Measurements from ENCODE around the gene KRT33B.

KRT33B gene

DNA sequence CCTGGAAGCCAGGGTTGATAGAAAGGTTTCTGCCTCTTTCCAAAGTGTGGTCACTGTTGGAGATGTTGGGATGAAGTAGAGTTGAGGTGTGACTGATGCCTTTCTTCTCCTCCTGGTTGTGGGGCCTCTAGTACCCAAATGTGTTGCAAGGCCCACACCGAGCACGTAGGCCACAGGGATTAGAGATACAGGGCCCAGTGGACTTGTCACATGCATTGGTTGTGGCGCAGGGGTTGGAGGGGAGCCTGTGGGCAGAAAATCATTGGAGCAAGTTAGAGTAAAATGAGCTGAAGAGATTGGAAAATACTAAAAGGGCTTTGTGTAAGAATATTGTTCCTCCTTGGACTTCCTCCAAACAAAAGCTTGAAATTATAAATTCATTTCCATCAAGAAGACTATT lies 23.6 kb downstream of the KRT33B start:
- DNase-seq, result no peak

DNA sequence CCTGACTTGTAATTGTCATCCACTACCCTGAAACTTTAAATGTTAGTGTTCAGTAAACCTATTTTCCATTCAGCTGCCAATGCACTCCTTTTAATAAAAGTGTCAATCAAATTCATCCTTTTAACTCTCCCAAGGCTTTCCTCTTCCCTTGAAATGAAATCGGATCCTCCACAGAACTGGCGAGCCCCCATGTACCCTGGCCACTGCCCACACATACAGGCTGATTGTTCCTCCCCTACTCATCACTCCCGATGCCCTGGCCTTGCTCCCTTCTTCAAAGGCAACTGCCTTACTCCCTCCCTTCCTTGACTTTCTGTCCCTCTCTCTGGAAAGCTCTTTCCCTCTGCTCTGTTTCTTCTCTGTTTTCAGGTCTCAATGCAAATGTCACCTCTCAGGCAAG lies 26.6 kb downstream of the KRT33B start:
- DNase-seq, result no peak

DNA sequence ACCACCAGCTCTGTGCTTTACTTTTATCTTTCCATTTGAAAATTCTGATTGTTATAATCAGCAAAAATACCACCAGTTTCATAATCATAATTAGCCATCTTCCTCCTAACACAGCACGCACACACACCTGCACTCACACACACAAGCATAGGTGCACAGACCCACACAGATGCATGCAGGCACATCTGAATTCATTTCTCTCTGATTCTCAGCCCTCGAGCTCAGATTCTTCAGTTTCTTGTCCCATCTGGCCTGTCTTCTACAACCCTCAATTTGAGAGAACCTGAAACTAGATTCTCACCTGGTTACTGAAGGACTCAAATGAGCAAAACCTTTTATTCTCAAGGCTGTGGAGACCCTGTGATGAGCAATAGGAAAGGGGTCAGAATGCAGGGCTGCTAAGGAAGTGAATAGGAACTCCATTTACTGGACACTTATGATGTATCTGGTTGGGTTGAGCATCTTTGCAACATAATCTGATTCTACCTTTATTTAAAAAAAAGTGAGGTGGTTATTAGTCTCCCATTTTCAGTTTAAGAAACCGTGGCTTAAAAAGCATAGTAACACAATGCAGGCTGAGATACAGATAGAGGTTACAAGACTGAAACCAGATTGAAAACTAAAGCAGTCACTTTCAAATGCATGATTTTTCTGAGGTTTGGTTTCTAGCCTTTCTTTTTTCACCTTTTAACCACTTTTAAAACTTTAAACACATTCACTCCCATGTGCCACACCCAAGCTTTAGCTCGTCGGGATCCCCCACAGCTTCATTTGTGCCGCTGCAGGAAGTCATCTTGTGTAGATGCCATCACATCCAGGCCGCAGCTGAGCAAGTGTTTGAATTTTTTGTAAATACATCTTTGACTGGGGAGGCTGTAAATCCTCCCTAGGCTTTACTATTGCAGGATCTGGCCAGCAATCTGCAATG lies 28.4 kb downstream of the KRT33B start:
- DNase-seq, result no peak

DNA sequence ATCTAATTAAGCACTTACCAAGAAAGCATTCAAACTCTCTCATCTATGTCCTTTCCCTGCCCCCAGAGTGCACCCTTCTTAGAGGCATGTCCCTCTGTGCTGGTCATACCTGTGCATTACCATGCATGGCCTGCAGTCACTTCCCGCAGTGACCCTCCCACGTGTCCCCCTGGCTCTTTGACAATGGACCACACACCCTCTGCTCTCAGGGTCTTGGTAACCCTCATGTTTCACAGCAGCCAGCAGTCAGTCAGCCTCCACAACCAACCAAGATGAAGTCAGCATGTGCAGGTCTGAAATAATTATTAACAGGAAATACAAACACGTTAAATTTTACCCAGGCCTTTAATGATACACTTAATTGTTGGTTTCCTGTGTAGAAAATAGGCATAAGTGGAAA lies 29.1 kb downstream of the KRT33B start:
- no peak for DNase-seq

DNA sequence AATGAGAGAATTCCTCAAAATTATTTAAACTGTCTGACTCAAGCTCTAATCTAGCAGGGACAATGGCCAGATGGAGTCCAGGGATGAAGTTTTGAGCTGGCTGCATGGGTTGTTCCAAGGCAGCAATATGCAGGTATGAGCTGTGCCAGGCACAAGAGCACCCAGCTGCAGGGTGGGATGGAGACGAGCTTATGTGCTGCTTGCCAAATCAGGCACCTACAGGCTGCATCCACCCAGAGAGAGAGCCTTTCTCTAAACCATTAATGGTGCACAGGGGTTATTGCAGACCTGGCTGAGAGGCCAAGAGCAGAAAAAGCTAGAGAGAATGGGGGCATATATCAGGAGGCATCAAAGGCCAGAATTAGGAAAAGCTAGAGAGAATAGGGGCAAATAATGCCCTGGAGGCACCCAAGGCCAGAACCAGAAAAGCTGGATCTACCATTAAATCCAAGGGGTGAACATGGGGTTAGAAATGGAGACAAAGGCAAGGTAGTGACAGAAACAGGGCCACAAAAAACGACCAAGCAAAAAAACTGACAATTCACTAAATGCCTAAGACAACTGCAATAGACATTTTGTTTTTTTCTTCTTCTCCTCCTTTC lies 29.9 kb downstream of the KRT33B start:
- no peak for DNase-seq

DNA sequence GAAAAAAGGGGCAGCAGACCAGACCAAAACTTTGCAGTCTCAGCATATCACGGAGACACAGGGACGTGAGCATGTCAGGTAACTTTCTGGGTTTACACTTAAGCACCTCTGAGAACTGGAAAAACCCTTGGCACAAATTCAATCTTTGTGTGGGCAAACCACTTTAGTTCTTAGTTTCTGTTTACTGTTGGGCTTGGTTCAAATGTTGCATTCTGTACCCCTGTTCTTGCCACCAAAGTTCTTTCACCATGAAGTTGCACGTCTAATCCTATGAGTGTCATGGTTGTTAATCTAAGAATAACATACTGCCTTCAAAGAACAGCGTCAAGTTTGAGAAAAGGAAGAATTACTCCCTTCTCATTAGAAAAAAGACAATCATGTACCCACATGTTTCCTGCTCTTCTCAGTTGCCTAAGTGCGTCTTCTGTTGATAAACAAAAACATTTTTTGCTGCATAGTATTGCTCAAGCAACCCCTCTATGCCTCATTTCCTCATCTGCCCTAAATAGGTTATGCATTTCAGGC lies 30.6 kb downstream of the KRT33B start:
- no peak for DNase-seq

DNA sequence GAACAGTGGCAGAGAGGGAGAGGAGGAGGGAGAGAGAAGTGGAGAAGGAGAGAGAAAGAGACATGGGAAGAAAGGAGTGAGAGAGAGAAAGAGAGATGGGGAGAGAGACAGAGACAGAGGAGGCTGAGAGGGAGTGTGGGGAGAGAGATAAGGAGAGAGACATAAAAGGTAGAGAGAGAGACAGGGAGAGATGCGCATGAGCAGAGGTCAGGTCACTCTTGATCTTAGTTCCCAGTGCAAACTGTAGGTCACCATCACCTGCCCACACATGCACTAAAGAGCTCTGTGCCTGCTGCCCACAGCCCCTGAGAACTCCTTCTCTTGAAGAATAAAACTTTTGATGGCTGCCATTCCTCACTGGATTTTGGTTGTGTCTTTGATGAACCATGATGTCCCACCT lies 33.9 kb downstream of the KRT33B start:
- DNase-seq, result no peak

DNA sequence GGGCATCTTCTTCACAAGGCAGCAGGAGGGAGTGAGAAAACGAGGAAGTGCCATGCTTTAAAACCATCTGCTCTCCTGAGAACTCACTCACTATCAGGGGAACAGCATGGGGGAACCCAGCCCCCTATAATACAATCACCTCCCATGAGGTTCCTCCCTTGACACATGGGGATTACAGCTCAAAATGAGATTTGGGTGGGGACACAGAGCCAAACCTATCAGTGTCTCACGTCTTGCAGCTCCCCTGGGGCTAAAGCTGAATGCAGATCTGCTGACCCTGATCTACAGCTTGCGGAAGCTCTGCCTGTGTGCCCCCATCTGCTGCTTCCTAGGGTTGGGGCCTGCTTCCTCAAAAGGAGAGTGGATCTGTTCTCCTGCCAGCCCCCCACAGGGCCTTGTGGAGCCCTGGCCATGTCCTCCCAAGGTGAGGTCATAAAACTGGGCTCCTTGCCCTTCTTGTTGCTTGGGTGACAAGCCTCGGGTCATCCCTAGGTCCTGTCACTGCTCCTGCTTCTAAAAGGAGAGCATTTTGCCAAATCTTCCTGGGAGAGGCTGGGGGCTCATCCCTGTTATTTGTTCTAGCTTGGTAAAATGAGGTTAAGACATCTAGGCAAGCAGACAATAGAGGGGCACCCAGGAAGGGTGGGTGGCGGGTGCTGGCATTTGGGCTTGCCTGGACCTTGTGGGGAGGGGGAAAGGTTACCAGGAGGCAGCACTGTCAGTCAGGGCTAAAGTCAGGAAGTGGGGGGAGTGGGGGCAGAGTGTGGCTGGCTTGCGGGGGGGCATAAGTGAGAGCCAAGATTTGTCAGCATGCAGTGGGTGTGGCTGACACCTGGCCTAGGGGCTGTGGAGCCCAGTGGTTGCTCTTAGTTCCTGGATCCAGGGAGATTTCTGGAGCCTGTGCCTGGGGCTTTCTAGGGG lies 35.0 kb downstream of the KRT33B start:
- no peak for DNase-seq

DNA sequence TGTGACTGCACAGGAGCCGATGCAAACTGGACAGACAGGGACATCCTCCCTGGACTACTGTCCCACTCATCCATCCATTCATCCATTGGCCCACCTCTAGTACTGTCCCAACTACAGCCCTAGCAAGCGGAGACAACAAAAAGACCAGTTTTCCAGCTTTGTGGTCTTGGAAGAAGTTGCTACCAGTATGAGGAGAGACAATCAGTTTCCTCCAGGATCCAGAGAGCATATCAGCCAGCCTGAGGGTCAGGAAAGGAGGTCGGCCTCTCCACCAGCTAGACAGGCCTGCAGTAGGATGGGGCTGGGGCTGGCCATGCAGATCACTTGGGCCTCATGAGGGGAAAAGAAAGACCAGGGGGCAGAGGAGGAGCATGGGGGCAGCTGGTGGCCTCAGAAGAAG lies 35.8 kb downstream of the KRT33B start:
- no peak for DNase-seq

DNA sequence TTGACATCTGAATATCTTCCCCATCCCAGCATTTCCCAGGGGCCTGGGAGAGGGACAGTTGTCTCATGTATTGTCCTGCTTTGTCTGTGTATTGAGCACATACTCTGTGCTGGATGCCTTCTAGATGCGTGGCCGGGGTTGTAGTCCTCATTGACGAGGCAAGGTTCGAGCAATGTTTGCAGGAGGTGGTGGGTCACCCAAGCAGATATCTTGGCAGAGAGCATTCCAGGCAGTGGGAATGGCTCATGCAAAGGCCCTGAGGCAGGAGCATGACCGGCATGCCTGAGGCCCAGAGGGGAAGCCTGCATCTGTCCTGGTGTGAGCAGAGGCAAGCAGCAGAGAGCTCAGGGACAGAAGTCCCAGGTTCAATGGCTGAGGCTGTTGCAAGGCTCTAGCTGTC lies 36.5 kb downstream of the KRT33B start:
- no peak for DNase-seq

DNA sequence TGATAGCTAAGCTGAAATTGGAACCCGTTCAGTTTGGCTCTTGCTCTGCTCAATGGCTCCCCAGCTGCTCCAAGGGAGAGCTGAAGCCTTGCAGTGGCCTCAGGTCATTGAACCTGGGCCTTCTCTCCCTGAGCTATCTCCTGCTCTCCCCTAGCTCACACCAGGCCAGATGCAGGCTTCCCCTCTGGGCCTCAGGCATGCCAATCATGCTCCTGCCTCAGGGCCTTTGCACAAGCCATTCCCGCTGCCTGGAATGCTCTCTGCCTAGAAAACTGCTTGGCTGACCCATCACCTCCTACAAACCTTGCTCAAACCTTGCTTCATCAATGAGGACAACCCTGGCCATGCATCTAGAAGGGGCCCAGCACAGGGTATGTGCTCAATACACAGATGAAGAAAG lies 37.4 kb downstream of the KRT33B start:
- DNase-seq, result no peak

DNA sequence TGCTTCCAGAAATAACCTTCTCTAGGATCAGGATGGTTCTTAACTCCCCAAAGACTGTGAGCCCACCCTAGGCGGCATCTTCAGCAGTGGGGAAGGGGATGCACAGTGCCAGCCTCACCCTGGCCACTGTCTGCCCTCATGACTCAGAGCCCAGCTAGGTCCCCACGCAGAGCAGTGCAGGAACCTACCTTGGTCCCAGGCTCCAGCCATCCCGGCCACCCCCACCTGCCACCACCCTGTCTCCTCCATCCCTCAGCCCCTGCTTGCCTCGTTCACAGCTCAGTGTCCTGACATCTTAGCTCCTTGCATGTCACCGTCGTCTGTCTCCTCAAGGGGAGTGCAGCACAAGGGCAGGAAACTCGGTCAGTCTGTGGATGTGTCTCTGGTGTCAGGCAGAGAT lies 38.0 kb downstream of the KRT33B start:
- DNase-seq, result no peak

DNA sequence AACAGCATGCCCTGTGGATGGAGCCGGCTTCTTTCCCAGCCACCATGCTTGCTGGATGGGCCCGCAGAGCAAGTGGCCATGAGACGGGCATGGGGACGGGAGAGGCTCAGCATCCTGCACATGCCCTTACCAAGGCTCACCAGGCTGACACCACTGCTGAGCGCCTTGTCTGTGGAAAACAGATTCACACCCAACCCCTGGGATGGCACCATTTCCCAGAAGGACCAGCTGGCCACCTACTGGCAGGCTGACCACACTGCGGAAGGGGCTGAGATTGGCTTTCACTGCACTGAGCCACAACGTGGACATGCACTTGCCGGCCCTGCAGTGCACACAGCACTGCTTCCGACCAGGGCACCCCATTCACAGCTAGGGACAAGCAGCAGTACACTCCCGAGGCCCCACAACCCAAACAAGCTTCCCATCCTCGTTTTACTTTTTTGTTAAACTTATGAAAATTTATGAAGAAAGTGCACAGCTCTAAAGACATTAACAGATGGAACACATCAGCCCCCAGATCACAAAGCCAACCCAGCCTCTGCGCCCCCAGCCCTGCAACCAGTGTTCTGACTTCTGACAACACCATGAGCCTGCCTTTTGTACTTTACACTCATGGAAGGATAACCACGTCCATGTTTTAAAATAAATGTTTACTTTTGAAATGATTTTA lies 40.2 kb downstream of the KRT33B start:
- DNase-seq, result peak; percentile 52

DNA sequence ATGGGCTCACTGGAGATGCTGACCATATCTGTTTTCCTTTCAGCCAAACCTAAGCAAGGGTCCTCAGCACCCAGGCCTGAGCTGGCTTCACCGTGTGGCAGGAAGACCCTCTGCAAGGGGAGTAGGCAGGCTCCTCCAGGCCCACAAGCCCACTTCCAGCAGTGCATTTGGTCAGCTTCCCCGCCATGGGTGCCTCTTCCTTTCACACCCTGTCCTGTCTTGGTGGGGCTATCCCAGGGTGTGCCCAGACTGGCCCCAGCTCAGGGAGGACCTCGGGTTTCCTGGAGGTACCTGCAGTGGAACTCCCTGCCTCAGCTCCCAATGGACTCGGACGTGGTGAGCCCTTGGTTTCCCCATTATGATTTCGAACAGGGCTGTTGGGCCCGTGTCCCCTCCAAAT lies 41.4 kb downstream of the KRT33B start:
- no peak for DNase-seq

DNA sequence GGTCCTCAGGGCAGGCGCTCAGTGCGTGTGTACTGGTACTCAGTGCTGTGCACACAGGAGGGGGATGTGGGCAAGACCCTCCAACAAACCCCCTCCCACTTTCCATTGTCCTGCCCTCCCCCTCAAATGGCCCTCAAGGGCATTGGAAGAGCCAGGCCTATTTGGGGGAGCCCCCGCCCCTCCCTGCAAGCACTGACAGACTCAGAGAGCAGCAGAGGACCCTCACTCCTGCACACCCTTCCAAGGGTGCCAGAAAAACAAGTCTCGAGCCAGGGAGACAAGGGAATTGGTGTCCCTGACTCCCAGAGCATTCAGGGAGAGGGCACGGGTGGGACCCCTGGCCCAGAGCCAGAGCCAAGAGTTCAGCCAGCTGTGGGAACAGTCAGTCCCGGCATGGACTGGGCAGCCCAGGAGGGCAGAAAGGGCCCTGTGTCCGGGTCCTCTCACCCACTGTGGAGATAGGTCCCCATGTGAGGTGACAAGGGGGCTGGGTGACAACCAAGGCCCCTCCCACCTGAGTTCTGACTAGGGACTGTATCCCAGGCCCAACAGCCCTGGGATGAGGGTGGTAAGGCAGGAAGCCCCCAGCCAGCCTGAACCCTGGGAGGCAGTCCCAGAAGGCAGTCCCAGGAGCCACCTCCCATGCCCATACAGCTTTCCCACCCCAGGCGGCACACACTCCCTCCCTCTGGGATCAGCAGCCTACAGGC lies 42.0 kb downstream of the KRT33B start:
- no peak for DNase-seq

DNA sequence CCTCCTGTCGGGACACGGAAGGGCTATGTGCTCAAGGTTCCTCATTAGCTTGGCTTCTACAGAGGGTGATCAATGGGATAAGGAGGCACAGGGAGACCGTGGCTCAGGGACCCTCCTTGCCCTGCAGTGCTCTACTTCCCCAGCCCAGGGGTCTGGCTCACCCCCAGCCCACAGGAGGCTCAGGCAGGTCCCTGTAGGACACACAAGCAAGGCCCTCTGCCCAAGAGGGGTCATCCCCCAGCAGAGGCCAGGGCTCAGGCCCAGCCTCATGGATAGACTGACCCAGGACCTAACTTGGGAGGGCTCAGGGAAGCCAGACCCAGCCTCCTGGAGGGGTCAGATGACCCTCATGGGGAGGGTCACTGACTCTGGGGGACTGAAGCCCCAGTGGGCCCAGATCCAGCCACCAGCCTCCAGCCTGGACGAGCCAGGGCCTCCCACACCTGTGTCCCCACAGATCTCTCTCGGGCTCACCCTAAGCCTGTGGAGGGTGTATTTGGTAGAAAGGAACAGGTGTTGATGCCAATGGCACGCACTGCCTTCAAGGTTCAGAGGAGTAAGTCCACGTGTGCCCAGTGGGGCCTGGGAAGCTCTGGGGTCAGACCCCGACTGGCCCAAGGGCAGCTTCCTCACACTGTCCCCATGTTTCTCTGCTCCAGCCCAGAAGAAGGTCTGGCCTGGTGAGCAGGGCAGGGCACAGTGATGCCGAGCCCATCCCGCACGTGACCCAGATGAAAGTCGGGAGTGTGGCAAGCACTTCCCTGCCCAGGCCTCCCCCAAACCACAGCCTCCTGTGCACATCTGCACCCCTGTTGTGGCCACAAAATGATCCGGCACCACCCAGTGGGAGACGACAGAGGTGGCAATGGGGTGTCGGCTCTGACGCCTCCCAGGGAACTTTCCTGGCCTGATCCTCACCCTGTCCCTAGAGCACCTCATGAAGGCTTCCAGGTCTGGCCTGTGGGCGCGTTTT lies 43.2 kb downstream of the KRT33B start:
- DNase-seq, result no peak

DNA sequence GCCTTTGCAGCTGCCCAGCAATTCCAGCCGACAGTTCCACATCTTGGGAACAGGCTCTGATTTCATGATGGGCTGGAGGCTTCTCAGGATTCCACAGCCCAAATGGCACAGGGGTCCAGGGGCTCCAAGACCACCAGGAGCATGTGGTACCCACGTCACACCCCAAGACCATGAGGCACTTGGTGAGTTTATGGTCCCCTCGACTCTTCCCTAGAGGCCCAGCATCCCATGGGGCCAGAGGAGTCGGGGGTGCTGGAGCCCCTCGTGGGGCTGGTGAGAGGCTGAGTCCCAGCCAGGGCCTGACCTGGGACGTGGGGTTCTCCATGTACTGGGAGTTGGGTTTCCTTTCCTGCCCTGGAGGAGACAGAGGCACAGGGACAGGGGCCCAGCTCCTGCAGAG lies 44.0 kb downstream of the KRT33B start:
- no peak for DNase-seq

DNA sequence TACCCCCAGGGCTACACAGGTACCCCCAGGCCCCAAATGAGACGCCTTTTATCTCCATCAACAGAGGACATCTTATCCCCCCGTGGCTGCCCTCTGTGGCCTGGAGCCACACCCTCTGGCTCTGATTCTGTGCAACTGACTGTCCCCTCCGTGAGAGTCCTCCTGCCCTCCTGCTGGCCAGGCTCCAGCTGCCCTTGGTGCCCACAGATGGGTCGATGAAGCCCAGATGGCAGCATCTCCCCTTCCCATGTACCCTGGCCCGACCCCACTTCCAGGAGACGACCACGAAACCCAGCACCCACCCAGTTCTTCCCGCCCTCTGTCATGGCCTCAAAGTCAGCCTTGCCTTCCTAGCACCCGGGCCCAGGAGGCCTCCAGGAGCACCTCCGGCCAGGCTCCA lies 44.5 kb downstream of the KRT33B start:
- DNase-seq, result no peak

DNA sequence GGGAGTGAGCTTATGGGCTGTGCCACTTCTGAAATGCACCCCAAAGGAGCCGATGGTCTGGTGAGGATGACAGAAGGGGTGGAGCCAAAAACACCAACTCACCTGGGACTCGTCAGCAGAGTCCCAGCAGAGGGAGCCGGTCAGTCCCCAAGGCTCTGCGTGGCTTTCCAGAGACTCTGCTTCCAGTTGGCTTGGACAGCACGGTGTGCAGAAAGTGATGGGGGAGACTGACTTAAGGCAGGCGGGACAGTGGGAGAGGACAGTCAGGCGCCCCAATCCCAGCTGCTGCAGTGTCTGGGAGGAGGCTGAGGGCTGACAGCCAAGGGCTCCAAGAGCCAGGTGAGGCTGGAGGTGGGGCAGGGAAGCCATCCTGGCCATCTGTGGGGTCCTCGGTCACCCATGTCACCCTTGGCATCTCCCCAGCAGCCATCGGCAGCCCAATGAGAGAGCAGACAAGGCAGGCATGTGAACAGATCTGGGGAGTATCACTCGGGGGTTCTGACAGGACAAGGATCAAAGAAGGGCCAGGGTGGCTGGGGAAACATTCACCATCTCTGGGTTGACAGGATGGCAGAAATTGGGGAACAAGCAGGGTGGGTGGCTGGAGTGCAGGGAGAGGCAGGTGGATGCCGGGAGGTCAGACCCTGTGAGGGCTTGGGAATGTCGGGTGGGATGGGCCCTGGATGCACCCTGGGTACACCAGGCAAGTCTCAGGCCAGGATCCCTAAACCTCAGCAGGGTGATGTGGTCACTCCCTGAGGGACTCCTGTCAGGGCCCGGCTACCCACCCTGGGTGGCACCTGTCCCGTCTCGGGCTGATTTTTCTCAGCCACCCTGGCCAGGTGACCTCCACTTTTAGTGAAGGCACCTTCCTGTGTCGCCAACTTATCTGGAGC lies 45.2 kb downstream of the KRT33B start:
- DNase-seq, result no peak
